Measurements from ENCODE around the gene HES3.
"Not testable (repeated sequence)": the region's sequence is repeated elsewhere in the genome, so short reads cannot be mapped to it uniquely, and the experiment has no call there.

HES3 gene

GRCh38 chr1:6243993-6244392, at the start of gene HES3:
Gene HES3 (plus strand): TSS chr1:6244179. CDS start chr1:6244366, 187 bp downstream.
- no peak for DNase-seq

- no peak for DNase-seq
These were observed 46.1 kb upstream of the HES3 start for GRCh38 chr1:6197746-6198427.

GRCh38 chr1:6198646-6199297, 45.2 kb upstream of the HES3 start:
- no peak for DNase-seq

- DNase-seq, result peak; percentile 97
These were observed 44.4 kb upstream of the HES3 start, which contains the start of gene RPL22 for GRCh38 chr1:6199298-6200187. Gene RPL22 (minus strand): TSS chr1:6199595. CDS start chr1:6199573, 22 bp downstream.

- no peak for DNase-seq
These were observed 43.7 kb upstream of the HES3 start for GRCh38 chr1:6200188-6200809.

- no peak for DNase-seq
These were observed 41.7 kb upstream of the HES3 start for GRCh38 chr1:6202256-6202655.

- no peak for DNase-seq
These were observed 38.0 kb upstream of the HES3 start, which contains the start of gene RNF207 for GRCh38 chr1:6205849-6206519. Gene RNF207 (plus strand): TSS chr1:6206119. CDS start chr1:6206536, 417 bp downstream.

GRCh38 chr1:6206520-6206855, 37.5 kb upstream of the HES3 start:
- DNase-seq, result no peak

- DNase-seq, result no peak
These were observed 36.7 kb upstream of the HES3 start for GRCh38 chr1:6207075-6207885.

GRCh38 chr1:6207921-6208320, 36.1 kb upstream of the HES3 start:
- no peak for DNase-seq

GRCh38 chr1:6208723-6209660, 35.0 kb upstream of the HES3 start:
- no peak for DNase-seq

GRCh38 chr1:6209661-6210580, 34.1 kb upstream of the HES3 start:
- no peak for DNase-seq

GRCh38 chr1:6210591-6211355, 33.2 kb upstream of the HES3 start:
- DNase-seq, result no peak

GRCh38 chr1:6211731-6212130, 32.2 kb upstream of the HES3 start:
- DNase-seq, result no peak

- DNase-seq, result no peak
These were observed 31.6 kb upstream of the HES3 start for GRCh38 chr1:6212193-6212959.

GRCh38 chr1:6218375-6219164, 25.4 kb upstream of the HES3 start:
- no peak for DNase-seq

GRCh38 chr1:6219641-6220040, 24.3 kb upstream of the HES3 start:
- DNase-seq, result not testable (repeated sequence)

Data from NCI-H2029 treated with DMSO at 0.1 percent for 48 hours (cell line).